GM21737 (cell line): ENCODE results near the gene BRD2.

Experiments used
- ATAC-seq: cut with Tn5 transposase; IDR thresholded peaks from one replicate; pipeline ENCODE4 v1.9.1; 2021; ENCODE audit warnings: mild to moderate bottlenecking, moderate library complexity; ENCODE audit not compliant: unreplicated experiment

The BRD2 gene

GRCh38 chr6:32947552-32948465 is 20.6 kb upstream of the BRD2 start:
- no peak for ATAC-seq

- ATAC-seq = no peak
These were observed 19.3 kb upstream of the BRD2 start for GRCh38 chr6:32949113-32949512.

- ATAC-seq = no peak
These were observed 18.4 kb upstream of the BRD2 start for GRCh38 chr6:32950010-32950409.

GRCh38 chr6:32950449-32950848 is 17.9 kb upstream of the BRD2 start:
- ATAC-seq = no peak

GRCh38 chr6:32952817-32953739 is 15.3 kb upstream of the BRD2 start, which contains the start of gene HLA-DMA:
HLA-DMA (minus strand) TSS chr6:32953097; CDS start chr6:32953036, 61 bp downstream.
- peak; percentile 83 for ATAC-seq

- no peak for ATAC-seq
These were observed 14.6 kb upstream of the BRD2 start for GRCh38 chr6:32953775-32954174.

GRCh38 chr6:32954267-32954666 is 14.1 kb upstream of the BRD2 start:
- ATAC-seq = no peak

- no peak for ATAC-seq
These were observed 13.2 kb upstream of the BRD2 start for GRCh38 chr6:32954986-32955802.

- no peak for ATAC-seq
These were observed 12.2 kb upstream of the BRD2 start for GRCh38 chr6:32956176-32956575.

- ATAC-seq = no peak
These were observed 7.8 kb upstream of the BRD2 start for GRCh38 chr6:32960563-32960962.

- no peak for ATAC-seq
These were observed 6.1 kb upstream of the BRD2 start for GRCh38 chr6:32962213-32962826.

- ATAC-seq = no peak
These were observed 4.5 kb upstream of the BRD2 start for GRCh38 chr6:32963866-32964265.

- ATAC-seq = no peak
These were observed 3.6 kb upstream of the BRD2 start for GRCh38 chr6:32964776-32965175.

- ATAC-seq = no peak
These were observed 973 bp upstream of the BRD2 start for GRCh38 chr6:32967151-32968091.

GRCh38 chr6:32968867-32969684 is 682 bp downstream of the BRD2 start:
- ATAC-seq = no peak

GRCh38 chr6:32969685-32970412 is 1.5 kb downstream of the BRD2 start:
- no peak for ATAC-seq

- ATAC-seq = no peak
These were observed 2.2 kb downstream of the BRD2 start for GRCh38 chr6:32970413-32971241.
